ENCODE data around the gene SLC19A1.
"Not testable (repeated sequence)": the region's sequence is repeated elsewhere in the genome, so short reads cannot be mapped to it uniquely, and the experiment has no call there.

Gene SLC19A1

GRCh38 chr21:45533361-45533845 lies 8.8 kb downstream of the SLC19A1 start:
- DNase-seq (ENCODE audit: low read depth in 2 of 3, low spot score in 1 of 3) = no peak

- no peak for DNase-seq (ENCODE audit: low read depth in 2 of 3, low spot score in 1 of 3)
These were observed 9.3 kb downstream of the SLC19A1 start for GRCh38 chr21:45532826-45533360.

- DNase-seq (ENCODE audit: low read depth in 2 of 3, low spot score in 1 of 3) = no peak
These were observed 10.6 kb downstream of the SLC19A1 start for GRCh38 chr21:45531393-45532215.

- not testable (repeated sequence) for DNase-seq (ENCODE audit: low read depth in 2 of 3, low spot score in 1 of 3)
These were observed 11.2 kb downstream of the SLC19A1 start for GRCh38 chr21:45531114-45531392.

GRCh38 chr21:45530423-45531113 lies 11.7 kb downstream of the SLC19A1 start:
- DNase-seq (ENCODE audit: low read depth in 2 of 3, low spot score in 1 of 3) = no peak

GRCh38 chr21:45529785-45530422 lies 12.3 kb downstream of the SLC19A1 start:
- no peak for DNase-seq (ENCODE audit: low read depth in 2 of 3, low spot score in 1 of 3)

GRCh38 chr21:45528981-45529784 lies 13.1 kb downstream of the SLC19A1 start:
- DNase-seq (ENCODE audit: low read depth in 2 of 3, low spot score in 1 of 3) = no peak

GRCh38 chr21:45528028-45528705 lies 14.1 kb downstream of the SLC19A1 start:
- no peak for DNase-seq (ENCODE audit: low read depth in 2 of 3, low spot score in 1 of 3)

- not testable (repeated sequence) for DNase-seq (ENCODE audit: low read depth in 2 of 3, low spot score in 1 of 3)
These were observed 14.9 kb downstream of the SLC19A1 start for GRCh38 chr21:45527151-45527999.

GRCh38 chr21:45525910-45526306 lies 16.3 kb downstream of the SLC19A1 start:
- no peak for DNase-seq (ENCODE audit: low read depth in 2 of 3, low spot score in 1 of 3)

GRCh38 chr21:45525153-45525909 lies 16.9 kb downstream of the SLC19A1 start:
- no peak for DNase-seq (ENCODE audit: low read depth in 2 of 3, low spot score in 1 of 3)

- no peak for DNase-seq (ENCODE audit: low read depth in 2 of 3, low spot score in 1 of 3)
These were observed 17.5 kb downstream of the SLC19A1 start for GRCh38 chr21:45524756-45525152.

GRCh38 chr21:45523411-45524101 lies 18.7 kb downstream of the SLC19A1 start:
- DNase-seq (ENCODE audit: low read depth in 2 of 3, low spot score in 1 of 3) = no peak

- DNase-seq (ENCODE audit: low read depth in 2 of 3, low spot score in 1 of 3) = no peak
These were observed 19.3 kb downstream of the SLC19A1 start for GRCh38 chr21:45522986-45523385.

GRCh38 chr21:45522381-45522780 lies 19.9 kb downstream of the SLC19A1 start:
- DNase-seq (ENCODE audit: low read depth in 2 of 3, low spot score in 1 of 3) = no peak

GRCh38 chr21:45521241-45521640 lies 21.0 kb downstream of the SLC19A1 start:
- DNase-seq (ENCODE audit: low read depth in 2 of 3, low spot score in 1 of 3) = no peak

- no peak for DNase-seq (ENCODE audit: low read depth in 2 of 3, low spot score in 1 of 3)
These were observed 23.1 kb downstream of the SLC19A1 start for GRCh38 chr21:45519182-45519581.

- DNase-seq (ENCODE audit: low read depth in 2 of 3, low spot score in 1 of 3) = no peak
These were observed 23.5 kb downstream of the SLC19A1 start for GRCh38 chr21:45518742-45519141.
